CD4-positive, alpha-beta memory T cell (primary cell): ENCODE results near the gene AJAP1. TPM values are rescaled to one million over a fixed set of nuclear protein-coding genes. Genes with fewer than 3 reads are reported as not detected.

ENCODE experiments used
- CTCF ChIA-PET: fragments of 350-600 bp; sonication (Branson Sonifier 250); formaldehyde crosslinking; loops from one replicate; lab custom pipeline; 2021; ENCODE audit warnings: inconsistent platforms; ENCODE audit not compliant: partially characterized antibody; lab: Charles Lee
- POLR2A ChIA-PET: fragments of 350-600 bp; sonication (Branson Sonifier 250); formaldehyde crosslinking; loops from one replicate; lab custom pipeline; 2021; ENCODE audit not compliant: partially characterized antibody; lab: Charles Lee
- DNase-seq, 5 donors: peaks; one replicate each; pipeline versions ENCODE4 v3.0.0 to v3.0.0-alpha.2; 2020 to 2022; ENCODE audit warnings: mixed read lengths in 1 of 5
- H3K27ac ChIP-seq: one replicate; pipeline ENCODE4 v1.7.0; 2013; ENCODE audit warnings: low read depth, low read length
- H3K27me3 ChIP-seq: 2 replicates; pipeline ENCODE4 v1.7.0; 2013; ENCODE audit warnings: mild to moderate bottlenecking, low read length, moderate library complexity; ENCODE audit not compliant: insufficient read depth
- H3K36me3 ChIP-seq: 2 replicates; pipeline ENCODE4 v1.7.0; 2013; ENCODE audit warnings: mild to moderate bottlenecking, low read length, moderate library complexity; ENCODE audit not compliant: insufficient read depth
- H3K4me1 ChIP-seq: 2 replicates; pipeline ENCODE4 v1.7.0; 2013; ENCODE audit warnings: mild to moderate bottlenecking, low read length, moderate library complexity; ENCODE audit not compliant: insufficient read depth
- H3K4me3 ChIP-seq, 2 donors: one replicate each; pipeline ENCODE4 v1.7.0; 2013; ENCODE audit warnings: low read length in 2 of 2, mild to moderate bottlenecking in 1 of 2
- H3K9me3 ChIP-seq, 2 donors: one replicate each; pipeline ENCODE4 v1.7.0; 2013; ENCODE audit warnings: low read length in 2 of 2, control low read depth in 1 of 2; ENCODE audit not compliant: control insufficient read depth in 1 of 2
- H3K27ac Mint-ChIP-seq, 7 donors: one replicate each; pipeline ENCODE4 v1.8.0; 2020 to 2021; ENCODE audit warnings: mixed read lengths in 7 of 7, mild to moderate bottlenecking in 6 of 7, inconsistent platforms in 3 of 7, moderate library complexity in 3 of 7
- H3K27me3 Mint-ChIP-seq, 2 donors: one replicate each; pipeline ENCODE4 v1.8.0; 2020 to 2021; ENCODE audit warnings: mixed read lengths in 2 of 2
- H3K36me3 Mint-ChIP-seq, 2 donors: one replicate each; pipeline ENCODE4 v1.8.0; 2020 to 2021; ENCODE audit warnings: mixed read lengths in 2 of 2, inconsistent platforms in 1 of 2, mild to moderate bottlenecking in 1 of 2
- H3K4me1 Mint-ChIP-seq, 4 donors: one replicate each; pipeline ENCODE4 v1.8.0; 2020 to 2021; ENCODE audit warnings: mixed read lengths in 4 of 4, mild to moderate bottlenecking in 1 of 4
- H3K4me3 Mint-ChIP-seq, 8 donors: one replicate each; pipeline ENCODE4 v1.8.0; 2020 to 2021; ENCODE audit warnings: mixed read lengths in 8 of 8, mild to moderate bottlenecking in 7 of 8, moderate library complexity in 6 of 8, inconsistent platforms in 3 of 8
- H3K9me3 Mint-ChIP-seq, 8 donors: one replicate each; pipeline ENCODE4 v1.8.0; 2020 to 2021; ENCODE audit warnings: mixed read lengths in 8 of 8, mild to moderate bottlenecking in 5 of 8, inconsistent platforms in 3 of 8, moderate library complexity in 1 of 8
- intact Hi-C: fragments of 100-400 bp; cut with micrococcal nuclease; formaldehyde crosslinking; loops from one replicate; pipeline ENCODE4 v1.15.1; 2023
- polyA plus RNA-seq, 2 donors: library from polyadenylated mRNA; unstranded; fragments of 300-500 nt; fragmentation: Illumina TruSeq; gene quantifications; one replicate each; pipeline ENCODE4 v1.2.3, GENCODE V29; 2021
- total RNA-seq, 2 experiments: library from RNA; stranded (reverse); gene quantifications; one replicate each; pipeline ENCODE4 v1.2.3, GENCODE V29; 2021

Gene AJAP1
- total and polyA plus RNA-seq, 4 experiments from 2014 or later, result 0.09 TPM; not detected in 3

GRCh38 chr1:4755301-4755845 lies 101.0 kb downstream of the AJAP1 start:
- Mint-ChIP-seq H3K4me1 (no peaks in the 10 kb centered on the region), H3K9me3 (peaks cover 0 to 13% (median 6%) of the 10 kb centered on the region in 8 donors), H3K36me3 (no peaks in the 10 kb centered on the region), H3K27me3 (peaks cover 2 to 6% of the 10 kb centered on the region in 2 donors), H3K4me3 (no peak overlapping the region), H3K27ac (peak overlapping the region in 1 of 7 donors; percentile 30)
- H3K27me3 ChIP-seq, result no peaks in the 10 kb centered on the region
- H3K4me1 ChIP-seq, result no peaks in the 10 kb centered on the region
- CTCF ChIA-PET, result no interaction called here
- H3K27ac ChIP-seq, result no peak overlapping the region
- H3K9me3 ChIP-seq, result no peaks in the 10 kb centered on the region
- intact Hi-C loops, result no loop called here
- H3K4me3 ChIP-seq, result no peak overlapping the region
- DNase-seq, result no peak
- no peaks in the 10 kb centered on the region for H3K36me3 ChIP-seq
- POLR2A ChIA-PET, result no interaction called here

- Histone ChIP-seq H3K27me3 (no peaks in the 10 kb centered on the region), H3K4me1 (no peaks in the 10 kb centered on the region), H3K4me3 (no peak overlapping the region), H3K9me3 (no peaks in the 10 kb centered on the region), H3K27ac (no peak overlapping the region), H3K36me3 (no peaks in the 10 kb centered on the region)
- DNase-seq, result no peak
- no peak overlapping the region for H3K27ac Mint-ChIP-seq
- no peaks in the 10 kb centered on the region for H3K4me1 Mint-ChIP-seq
- H3K9me3 Mint-ChIP-seq, result peaks cover 0 to 13% (median 6%) of the 10 kb centered on the region in 8 donors
- no peaks in the 10 kb centered on the region for H3K36me3 Mint-ChIP-seq
- CTCF ChIA-PET, result no interaction called here
- no peak overlapping the region for H3K4me3 Mint-ChIP-seq
- H3K27me3 Mint-ChIP-seq, result peaks cover 2 to 8% of the 10 kb centered on the region in 2 donors
- intact Hi-C loops, result no loop called here
- POLR2A ChIA-PET, result no interaction called here
These were observed 101.6 kb downstream of the AJAP1 start for GRCh38 chr1:4755864-4756504.

- no peak for DNase-seq
- Histone ChIP-seq H3K4me3 (no peak overlapping the region), H3K9me3 (no peaks in the 10 kb centered on the region), H3K27ac (no peak overlapping the region), H3K4me1 (no peaks in the 10 kb centered on the region), H3K27me3 (no peaks in the 10 kb centered on the region), H3K36me3 (no peaks in the 10 kb centered on the region)
- peaks cover 4 to 8% of the 10 kb centered on the region in 2 donors for H3K27me3 Mint-ChIP-seq
- ChIA-PET POLR2A (no interaction called here), CTCF (no interaction called here)
- peaks cover 0 to 13% (median 6%) of the 10 kb centered on the region in 8 donors for H3K9me3 Mint-ChIP-seq
- no peaks in the 10 kb centered on the region for H3K4me1 Mint-ChIP-seq
- intact Hi-C loops, result no loop called here
- H3K27ac Mint-ChIP-seq, result no peak overlapping the region
- H3K4me3 Mint-ChIP-seq, result no peak overlapping the region
- no peaks in the 10 kb centered on the region for H3K36me3 Mint-ChIP-seq
These were observed 102.6 kb downstream of the AJAP1 start for GRCh38 chr1:4756851-4757580.

- Mint-ChIP-seq H3K27ac (no peak overlapping the region), H3K27me3 (peaks cover 4 to 10% of the 10 kb centered on the region in 2 donors), H3K4me3 (no peak overlapping the region), H3K36me3 (no peaks in the 10 kb centered on the region), H3K9me3 (peaks cover 0 to 13% (median 4%) of the 10 kb centered on the region in 8 donors), H3K4me1 (no peaks in the 10 kb centered on the region)
- Histone ChIP-seq H3K4me1 (no peaks in the 10 kb centered on the region), H3K36me3 (no peaks in the 10 kb centered on the region), H3K4me3 (no peak overlapping the region), H3K9me3 (no peaks in the 10 kb centered on the region), H3K27me3 (no peaks in the 10 kb centered on the region), H3K27ac (no peak overlapping the region)
- ChIA-PET CTCF (no interaction called here), POLR2A (no interaction called here)
- no peak for DNase-seq
- intact Hi-C loops, result no loop called here
These were observed 105.3 kb downstream of the AJAP1 start for GRCh38 chr1:4759671-4760070.

- no peaks in the 10 kb centered on the region for H3K36me3 ChIP-seq
- no peak overlapping the region for H3K4me3 ChIP-seq
- ChIA-PET CTCF (no interaction called here), POLR2A (no interaction called here)
- no peak overlapping the region for H3K27ac Mint-ChIP-seq
- peaks cover 4 to 10% of the 10 kb centered on the region in 2 donors for H3K27me3 Mint-ChIP-seq
- DNase-seq, result no peak
- H3K27ac ChIP-seq, result no peak overlapping the region
- intact Hi-C loops, result no loop called here
- no peaks in the 10 kb centered on the region for H3K9me3 ChIP-seq
- no peaks in the 10 kb centered on the region for H3K4me1 Mint-ChIP-seq
- H3K36me3 Mint-ChIP-seq, result no peaks in the 10 kb centered on the region
- no peaks in the 10 kb centered on the region for H3K27me3 ChIP-seq
- H3K4me3 Mint-ChIP-seq, result no peak overlapping the region
- H3K4me1 ChIP-seq, result no peaks in the 10 kb centered on the region
- peaks cover 0 to 13% (median 4%) of the 10 kb centered on the region in 8 donors for H3K9me3 Mint-ChIP-seq
These were observed 105.7 kb downstream of the AJAP1 start for GRCh38 chr1:4760088-4760487.

- peaks cover 4 to 10% of the 10 kb centered on the region in 2 donors for H3K27me3 Mint-ChIP-seq
- peaks cover 0 to 13% (median 4%) of the 10 kb centered on the region in 8 donors for H3K9me3 Mint-ChIP-seq
- no peak overlapping the region for H3K27ac ChIP-seq
- DNase-seq, result no peak
- H3K4me3 ChIP-seq, result no peak overlapping the region
- POLR2A ChIA-PET, result no interaction called here
- H3K4me1 Mint-ChIP-seq, result no peaks in the 10 kb centered on the region
- intact Hi-C loops, result no loop called here
- H3K36me3 Mint-ChIP-seq, result no peaks in the 10 kb centered on the region
- H3K27me3 ChIP-seq, result no peaks in the 10 kb centered on the region
- H3K36me3 ChIP-seq, result no peaks in the 10 kb centered on the region
- CTCF ChIA-PET, result no interaction called here
- H3K4me3 Mint-ChIP-seq, result no peak overlapping the region
- no peaks in the 10 kb centered on the region for H3K4me1 ChIP-seq
- H3K27ac Mint-ChIP-seq, result no peak overlapping the region
- no peaks in the 10 kb centered on the region for H3K9me3 ChIP-seq
These were observed 106.9 kb downstream of the AJAP1 start for GRCh38 chr1:4761324-4761723.

- no peak for DNase-seq
- Histone ChIP-seq H3K27me3 (no peaks in the 10 kb centered on the region), H3K4me3 (no peak overlapping the region), H3K9me3 (no peaks in the 10 kb centered on the region), H3K27ac (no peak overlapping the region), H3K4me1 (no peaks in the 10 kb centered on the region), H3K36me3 (no peaks in the 10 kb centered on the region)
- ChIA-PET POLR2A (no interaction called here), CTCF (no interaction called here)
- peaks cover 0 to 13% (median 4%) of the 10 kb centered on the region in 8 donors for H3K9me3 Mint-ChIP-seq
- intact Hi-C loops, result no loop called here
- H3K36me3 Mint-ChIP-seq, result no peaks in the 10 kb centered on the region
- no peak overlapping the region for H3K27ac Mint-ChIP-seq
- no peak overlapping the region for H3K4me3 Mint-ChIP-seq
- peaks cover 4 to 10% of the 10 kb centered on the region in 2 donors for H3K27me3 Mint-ChIP-seq
- no peaks in the 10 kb centered on the region for H3K4me1 Mint-ChIP-seq
These were observed 107.7 kb downstream of the AJAP1 start for GRCh38 chr1:4762146-4762545.
